B cell (primary cell): ENCODE results near the gene CELF4. TPM values are rescaled to one million over a fixed set of nuclear protein-coding genes. Genes with fewer than 3 reads are reported as not detected.

Experiments
- ATAC-seq: fragments of 200-7000 bp; cut with Tn5 transposase; one replicate; pipeline ENCODE4 v1.10.0; 2021; ENCODE audit warnings: low read depth, mild to moderate bottlenecking, moderate number of reproducible peaks, moderate library complexity
- CTCF ChIA-PET: fragments of 350-600 bp; sonication (Branson Sonifier 250); formaldehyde crosslinking; loops from one replicate; lab custom pipeline; 2021; ENCODE audit warnings: antibody characterized with exemption, inconsistent platforms; lab: Charles Lee
- POLR2A ChIA-PET: fragments of 350-600 bp; sonication (Branson Sonifier 250); formaldehyde crosslinking; loops from one replicate; lab custom pipeline; 2021; ENCODE audit warnings: antibody characterized with exemption; lab: Charles Lee
- DNase-seq: peaks from one replicate; pipeline ENCODE4 v3.0.0; 2013
- H2AFZ ChIP-seq: 2 replicates; pipeline ENCODE4 v1.6.1; 2012; ENCODE audit warnings: mild to moderate bottlenecking, low read depth, low read length; ENCODE audit not compliant: insufficient read depth, poor library complexity, severe bottlenecking
- H3K27ac ChIP-seq, 2 donors: 1 replicate in 1 of 2; 2 replicates in 1 of 2; pipeline ENCODE4 v1.5.1; 2012 to 2013; ENCODE audit warnings: low read length in 2 of 2, mild to moderate bottlenecking in 2 of 2, moderate library complexity in 1 of 2
- H3K27me3 ChIP-seq, 4 experiments: fragments of 200-600 bp in 1 of 4; sonication (generic) in 1 of 4; replicated peaks in 1 of 4; 1 replicate in 2 of 4; 2 replicates in 2 of 4; pipeline versions ENCODE4 v1.6.1 to v1.7.0; 2013 to 2016; ENCODE audit warnings: low read length in 3 of 4, mild to moderate bottlenecking in 2 of 4, mixed read lengths in 1 of 4, moderate library complexity in 1 of 4; ENCODE audit not compliant: insufficient read depth in 4 of 4, control insufficient read depth in 3 of 4; ENCODE audit errors: control extremely low read depth in 1 of 4
- H3K36me3 ChIP-seq, 2 experiments: replicated peaks in 1 of 2; 1 replicate in 1 of 2; 2 replicates in 1 of 2; pipeline versions ENCODE4 v1.6.1 to v1.7.1; 2013; ENCODE audit warnings: low read length in 1 of 2; ENCODE audit not compliant: insufficient read depth in 2 of 2, control insufficient read depth in 1 of 2; ENCODE audit errors: control extremely low read depth in 1 of 2, extremely low read depth in 1 of 2
- H3K4me1 ChIP-seq, 2 donors: fragments of 200-600 bp in 1 of 2; sonication (generic) in 1 of 2; 1 replicate in 1 of 2; 2 replicates in 1 of 2; pipeline versions ENCODE4 v1.5.1 to v1.6.1; 2013 to 2017; ENCODE audit warnings: low read length in 2 of 2; ENCODE audit not compliant: control insufficient read depth in 2 of 2, insufficient read depth in 2 of 2
- H3K4me2 ChIP-seq: replicated peaks from 2 replicates; pipeline ENCODE3; 2012; ENCODE audit warnings: mild to moderate bottlenecking, low read depth, low read length; ENCODE audit not compliant: poor library complexity, severe bottlenecking
- H3K4me3 ChIP-seq, 5 experiments: fragments of 200-600 bp in 1 of 5; sonication (generic) in 1 of 5; 1 replicate in 3 of 5; 2 replicates in 2 of 5; pipeline versions ENCODE4 v1.5.1 to v1.7.0; 2011 to 2016; ENCODE audit warnings: low read length in 4 of 5, mild to moderate bottlenecking in 4 of 5, low read depth in 2 of 5, control low read depth in 1 of 5, moderate library complexity in 1 of 5; ENCODE audit not compliant: insufficient read depth in 1 of 5; ENCODE audit errors: control extremely low read depth in 1 of 5, extremely low read depth in 1 of 5
- H3K79me2 ChIP-seq: fragments of 200-600 bp; sonication (generic); one replicate; pipeline ENCODE4 v1.6.0; 2016; ENCODE audit warnings: low read length; ENCODE audit not compliant: control insufficient read depth, insufficient read depth
- H3K9ac ChIP-seq: fragments of 200-600 bp; sonication (generic); 2 replicates; pipeline ENCODE4 v1.6.1; 2017; ENCODE audit warnings: mild to moderate bottlenecking, low read length, moderate library complexity
- H3K9me3 ChIP-seq, 3 donors: one replicate each; pipeline versions ENCODE4 v1.6.1 to v1.7.1; 2013; ENCODE audit warnings: low read length in 2 of 3; ENCODE audit not compliant: control insufficient read depth in 2 of 3, insufficient read depth in 1 of 3; ENCODE audit errors: control extremely low read depth in 1 of 3
- H4K20me1 ChIP-seq: 2 replicates; pipeline ENCODE4 v1.6.0; 2012; ENCODE audit warnings: mild to moderate bottlenecking, low read length; ENCODE audit not compliant: insufficient read depth, control insufficient read depth, poor library complexity, severe bottlenecking
- H3K27ac Mint-ChIP-seq: one replicate; pipeline ENCODE4 v1.8.0; 2021; ENCODE audit warnings: mixed read lengths
- H3K27me3 Mint-ChIP-seq: one replicate; pipeline ENCODE4 v1.8.0; 2021; ENCODE audit warnings: mixed read lengths
- H3K4me1 Mint-ChIP-seq: one replicate; pipeline ENCODE4 v1.8.0; 2021; ENCODE audit warnings: mixed read lengths
- H3K4me3 Mint-ChIP-seq: one replicate; pipeline ENCODE4 v1.8.0; 2021; ENCODE audit warnings: mixed read lengths
- H3K9me3 Mint-ChIP-seq: one replicate; pipeline ENCODE4 v1.8.0; 2022; ENCODE audit warnings: mixed read lengths; ENCODE audit not compliant: insufficient read depth
- EZH2 ChIP-seq: IDR thresholded peaks from 2 replicates; pipeline ENCODE4 v1.6.1; 2012; ENCODE audit warnings: borderline replicate concordance, low read depth, mild to moderate bottlenecking, moderate library complexity, low read length; ENCODE audit not compliant: insufficient read depth, poor library complexity, severe bottlenecking
- WGBS: methylation state at CpG from one replicate; pipeline ENCODE4 v1.1.5; 2013; ENCODE audit warnings: missing lambda C conversion rate; ENCODE audit not compliant: insufficient coverage; 5-methylcytosine and 5-hydroxymethylcytosine counted together
- intact Hi-C: fragments of 100-400 bp; cut with micrococcal nuclease; formaldehyde crosslinking; loops from one replicate; pipeline ENCODE4 v1.10.0; 2022
- polyA plus RNA-seq: library from polyadenylated mRNA; depleted of rRNA; stranded (reverse); fragments of >200 nt; gene quantifications from 2 replicates; pipeline ENCODE4 v1.2.3, GENCODE V29; 2012
- total RNA-seq, 2 donors: library from RNA; stranded (reverse); fragments of 120-200 nt in 1 of 2; gene quantifications; 1 replicate in 1 of 2; 2 replicates in 1 of 2; pipeline versions ENCODE4 v1.2.3 to v1.2.4, GENCODE V29; 2013 to 2022
- TF ChIP-seq, protein P1 (sequence below): fragments of 200-600 bp; IDR thresholded peaks from one replicate; pipeline ENCODE4 v1.8.0; 2022; ENCODE audit warnings: antibody characterized with exemption, mild to moderate bottlenecking

The CELF4 gene
- total and polyA plus RNA-seq, 2 donors (not counting 1 experiment from before 2014, with no cell fraction given): not detected

GRCh38 chr18:37314534-37314933, 251.1 kb downstream of the CELF4 start:
- Histone ChIP-seq H2AFZ (no peak overlapping the region), H4K20me1 (no peaks in the 10 kb centered on the region), H3K4me3 (no peak overlapping the region), H3K4me2 (no peak overlapping the region), H3K4me1 (no peaks in the 10 kb centered on the region), H3K27ac (no peak overlapping the region), H3K9me3 (no peaks in the 10 kb centered on the region), H3K9ac (no peak overlapping the region), H3K27me3 (no peaks in the 10 kb centered on the region), H3K36me3 (no peaks in the 10 kb centered on the region), H3K79me2 (no peaks in the 10 kb centered on the region)
- Mint-ChIP-seq H3K27me3 (no peaks in the 10 kb centered on the region), H3K9me3 (no peaks in the 10 kb centered on the region), H3K4me3 (no peak overlapping the region), H3K27ac (no peak overlapping the region), H3K4me1 (no peaks in the 10 kb centered on the region)
- ChIA-PET POLR2A (interaction anchor here (0.5 kb wide), 1 partner anchor 522 kb away, joined by 4 read pairs; no protein-coding TSS in a partner anchor), CTCF (no interaction called here)
- 49% methylated on average over 5 of the region's 5 CpGs for WGBS
- intact Hi-C loops: no loop called here
- DNase-seq (no peak), ATAC-seq (no peak)
- no peak for TF ChIP-seq EZH2
- TF ChIP-seq, protein P1, sequence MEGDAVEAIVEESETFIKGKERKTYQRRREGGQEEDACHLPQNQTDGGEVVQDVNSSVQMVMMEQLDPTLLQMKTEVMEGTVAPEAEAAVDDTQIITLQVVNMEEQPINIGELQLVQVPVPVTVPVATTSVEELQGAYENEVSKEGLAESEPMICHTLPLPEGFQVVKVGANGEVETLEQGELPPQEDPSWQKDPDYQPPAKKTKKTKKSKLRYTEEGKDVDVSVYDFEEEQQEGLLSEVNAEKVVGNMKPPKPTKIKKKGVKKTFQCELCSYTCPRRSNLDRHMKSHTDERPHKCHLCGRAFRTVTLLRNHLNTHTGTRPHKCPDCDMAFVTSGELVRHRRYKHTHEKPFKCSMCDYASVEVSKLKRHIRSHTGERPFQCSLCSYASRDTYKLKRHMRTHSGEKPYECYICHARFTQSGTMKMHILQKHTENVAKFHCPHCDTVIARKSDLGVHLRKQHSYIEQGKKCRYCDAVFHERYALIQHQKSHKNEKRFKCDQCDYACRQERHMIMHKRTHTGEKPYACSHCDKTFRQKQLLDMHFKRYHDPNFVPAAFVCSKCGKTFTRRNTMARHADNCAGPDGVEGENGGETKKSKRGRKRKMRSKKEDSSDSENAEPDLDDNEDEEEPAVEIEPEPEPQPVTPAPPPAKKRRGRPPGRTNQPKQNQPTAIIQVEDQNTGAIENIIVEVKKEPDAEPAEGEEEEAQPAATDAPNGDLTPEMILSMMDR: no peak

GRCh38 chr18:37313624-37314023, 252.0 kb downstream of the CELF4 start:
- H3K4me1 ChIP-seq: no peaks in the 10 kb centered on the region
- Mint-ChIP-seq H3K27me3 (no peaks in the 10 kb centered on the region), H3K9me3 (no peaks in the 10 kb centered on the region), H3K4me1 (no peaks in the 10 kb centered on the region), H3K4me3 (no peak overlapping the region), H3K27ac (no peak overlapping the region)
- no peaks in the 10 kb centered on the region for H3K9me3 ChIP-seq
- no peaks in the 10 kb centered on the region for H3K79me2 ChIP-seq
- ChIA-PET CTCF (no interaction called here), POLR2A (no interaction called here)
- ATAC-seq (no peak), DNase-seq (no peak)
- no peak overlapping the region for H3K4me2 ChIP-seq
- H3K4me3 ChIP-seq: no peak overlapping the region
- no peak overlapping the region for H2AFZ ChIP-seq
- TF ChIP-seq EZH2: no peak
- TF ChIP-seq, protein P1: no peak
- no peaks in the 10 kb centered on the region for H3K36me3 ChIP-seq
- no peaks in the 10 kb centered on the region for H3K27me3 ChIP-seq
- 95% methylated on average over 5 of the region's 10 CpGs for WGBS
- H4K20me1 ChIP-seq: no peaks in the 10 kb centered on the region
- no peak overlapping the region for H3K9ac ChIP-seq
- intact Hi-C loops: no loop called here
- no peak overlapping the region for H3K27ac ChIP-seq
